NT2/D1 (cell line): Measurements from ENCODE around the gene MKRN2.

Experiments
- SUZ12 ChIP-seq: IDR thresholded peaks from 2 replicates; pipeline ENCODE4 v1.6.1; 2011; ENCODE audit not compliant: insufficient read length, insufficient read depth; ENCODE audit errors: extremely low read depth
- YY1 ChIP-seq: IDR thresholded peaks from 2 replicates; pipeline ENCODE4 v1.6.1; 2011; ENCODE audit not compliant: insufficient read length, insufficient read depth
- ZNF274 ChIP-seq: IDR thresholded peaks from 2 replicates; pipeline ENCODE4 v1.6.1; 2011; ENCODE audit warnings: mild to moderate bottlenecking, low read depth, low read length

- TF ChIP-seq ZNF274 = no peak
- TF ChIP-seq YY1 = no peak
- TF ChIP-seq SUZ12 = no peak
Observed at GRCh38 chr3:12601072-12601471, 44.2 kb downstream of the MKRN2 start.
